Measurements from ENCODE around the gene PCDHGA1.
"Not testable (repeated sequence)": the region's sequence is repeated elsewhere in the genome, so short reads cannot be mapped to it uniquely, and the experiment has no call there.

Gene PCDHGA1

DNA sequence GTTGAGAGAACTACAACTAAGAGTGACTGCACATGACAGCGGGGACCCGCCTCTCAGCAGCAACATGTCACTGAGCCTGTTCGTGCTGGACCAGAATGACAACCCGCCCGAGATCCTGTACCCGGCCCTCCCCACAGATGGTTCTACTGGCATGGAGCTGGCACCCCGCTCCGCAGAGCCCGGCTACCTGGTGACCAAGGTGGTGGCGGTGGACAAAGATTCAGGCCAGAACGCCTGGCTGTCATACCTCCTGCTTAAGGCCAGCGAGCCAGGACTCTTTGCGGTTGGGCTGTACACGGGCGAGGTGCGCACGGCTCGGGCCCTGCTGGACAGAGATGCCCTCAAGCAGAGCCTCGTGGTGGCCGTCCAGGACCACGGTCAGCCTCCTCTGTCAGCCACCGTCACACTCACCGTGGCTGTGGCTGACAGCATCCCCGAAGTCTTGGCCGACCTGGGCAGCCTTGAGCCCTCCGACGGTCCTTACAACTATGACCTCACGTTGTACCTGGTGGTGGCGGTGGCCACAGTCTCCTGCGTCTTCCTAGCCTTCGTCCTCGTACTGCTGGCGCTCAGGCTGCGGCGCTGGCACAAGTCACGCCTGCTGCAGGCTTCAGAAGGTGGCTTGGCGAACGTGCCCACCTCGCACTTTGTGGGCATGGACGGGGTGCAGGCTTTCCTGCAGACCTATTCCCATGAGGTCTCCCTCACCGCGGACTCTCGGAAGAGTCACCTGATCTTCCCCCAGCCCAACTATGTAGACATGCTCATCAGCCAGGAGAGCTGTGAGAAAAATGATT, 54.4 kb downstream of the PCDHGA1 start:
- H3K9ac ChIP-seq (ENCODE audit: low read length in 2 of 2), result no peak overlapping the region
- H3K36me3 ChIP-seq (ENCODE audit: control insufficient read depth in 2 of 2, insufficient read depth in 2 of 2, low read length in 2 of 2), result peaks cover 0 to 3% of the 10 kb centered on the region in 2 donors
- H3K27me3 ChIP-seq (ENCODE audit: control insufficient read depth in 1 of 2, insufficient read depth in 2 of 2, low read length in 2 of 2), result no peaks in the 10 kb centered on the region
- no peak overlapping the region for H3K27ac ChIP-seq (ENCODE audit: low read length)
- no peaks in the 10 kb centered on the region for H3K4me1 ChIP-seq (ENCODE audit: control insufficient read depth, insufficient read depth, low read length)
- H3K4me3 ChIP-seq (ENCODE audit: low read length in 2 of 2), result peak overlapping the region in 1 of 2 donors; percentile 58
- peaks cover 44 to 73% of the 10 kb centered on the region in 2 donors for H3K9me3 ChIP-seq (ENCODE audit: control insufficient read depth in 2 of 2, low read length in 2 of 2)

GRCh38 chr5:141387557-141388311, 57.4 kb downstream of the PCDHGA1 start, which contains the start of gene PCDHGB4:
PCDHGB4 (plus strand) TSS chr5:141387698; CDS start chr5:141387885, 187 bp downstream.
- peak within 1 kb of the TSS; percentile 29 to 38 for H3K4me3 ChIP-seq (ENCODE audit: low read length in 2 of 2)

GRCh38 chr5:141388661-141389060, 58.3 kb downstream of the PCDHGA1 start:
- Histone ChIP-seq H3K9ac (ENCODE audit: low read length in 2 of 2) (no peak overlapping the region), H3K36me3 (ENCODE audit: control insufficient read depth in 2 of 2, insufficient read depth in 2 of 2, low read length in 2 of 2) (peaks cover 0 to 3% of the 10 kb centered on the region in 2 donors), H3K9me3 (ENCODE audit: control insufficient read depth in 2 of 2, low read length in 2 of 2) (peaks cover 52 to 77% of the 10 kb centered on the region in 2 donors), H3K4me3 (ENCODE audit: low read length in 2 of 2) (peak overlapping the region in 1 of 2 donors; percentile 38), H3K27ac (ENCODE audit: low read length) (no peak overlapping the region), H3K4me1 (ENCODE audit: control insufficient read depth, insufficient read depth, low read length) (no peaks in the 10 kb centered on the region), H3K27me3 (ENCODE audit: control insufficient read depth in 1 of 2, insufficient read depth in 2 of 2, low read length in 2 of 2) (peaks cover 0 to 3% of the 10 kb centered on the region in 2 donors)

More at GRCh38 chr5:141387557-141388311, 57.4 kb downstream of the PCDHGA1 start, which contains the start of gene PCDHGB4:
- peaks cover 52 to 77% of the 10 kb centered on the region in 2 donors for H3K9me3 ChIP-seq (ENCODE audit: control insufficient read depth in 2 of 2, low read length in 2 of 2)
- not testable (repeated sequence) for H3K27ac ChIP-seq (ENCODE audit: low read length); H3K27me3 ChIP-seq (ENCODE audit: control insufficient read depth in 1 of 2, insufficient read depth in 2 of 2, low read length in 2 of 2); H3K9ac ChIP-seq (ENCODE audit: low read length in 2 of 2); H3K4me1 ChIP-seq (ENCODE audit: control insufficient read depth, insufficient read depth, low read length); H3K36me3 ChIP-seq (ENCODE audit: control insufficient read depth in 2 of 2, insufficient read depth in 2 of 2, low read length in 2 of 2)

- H3K9me3 ChIP-seq (ENCODE audit: control insufficient read depth in 2 of 2, low read length in 2 of 2), result peaks cover 49 to 75% of the 10 kb centered on the region in 2 donors
- H3K4me3 ChIP-seq (ENCODE audit: low read length in 2 of 2), result peak overlapping the region; percentile 29 to 38
- no peaks in the 10 kb centered on the region for H3K4me1 ChIP-seq (ENCODE audit: control insufficient read depth, insufficient read depth, low read length)
- peaks cover 0 to 3% of the 10 kb centered on the region in 2 donors for H3K36me3 ChIP-seq (ENCODE audit: control insufficient read depth in 2 of 2, insufficient read depth in 2 of 2, low read length in 2 of 2)
- H3K27ac ChIP-seq (ENCODE audit: low read length), result no peak overlapping the region
- no peak overlapping the region for H3K9ac ChIP-seq (ENCODE audit: low read length in 2 of 2)
- H3K27me3 ChIP-seq (ENCODE audit: control insufficient read depth in 1 of 2, insufficient read depth in 2 of 2, low read length in 2 of 2), result peaks cover 0 to 3% of the 10 kb centered on the region in 2 donors
Measured at GRCh38 chr5:141389153-141390042, 59.1 kb downstream of the PCDHGA1 start.

GRCh38 chr5:141392429-141393198, 62.3 kb downstream of the PCDHGA1 start, which contains the start of gene PCDHGA8:
PCDHGA8 (plus strand) TSS chr5:141392633; CDS start chr5:141392814, 181 bp downstream.
- Histone ChIP-seq H3K27me3 (ENCODE audit: control insufficient read depth in 1 of 2, insufficient read depth in 2 of 2, low read length in 2 of 2) (peaks cover 0 to 3% of the 10 kb centered on the region in 2 donors), H3K4me1 (ENCODE audit: control insufficient read depth, insufficient read depth, low read length) (no peaks in the 10 kb centered on the region), H3K9me3 (ENCODE audit: control insufficient read depth in 2 of 2, low read length in 2 of 2) (peaks cover 37 to 75% of the 10 kb centered on the region in 2 donors), H3K9ac (ENCODE audit: low read length in 2 of 2) (no peak within 1 kb of the TSS), H3K36me3 (ENCODE audit: control insufficient read depth in 2 of 2, insufficient read depth in 2 of 2, low read length in 2 of 2) (peaks cover 2 to 3% of the 10 kb centered on the region in 2 donors), H3K4me3 (ENCODE audit: low read length in 2 of 2) (peak within 1 kb of the TSS; percentile 15 to 37), H3K27ac (ENCODE audit: low read length) (no peak within 1 kb of the TSS)

GRCh38 chr5:141393267-141393666, 63.0 kb downstream of the PCDHGA1 start:
- Histone ChIP-seq H3K9me3 (ENCODE audit: control insufficient read depth in 2 of 2, low read length in 2 of 2) (peaks cover 35 to 76% of the 10 kb centered on the region in 2 donors), H3K36me3 (ENCODE audit: control insufficient read depth in 2 of 2, insufficient read depth in 2 of 2, low read length in 2 of 2) (peaks cover 2 to 3% of the 10 kb centered on the region in 2 donors), H3K27ac (ENCODE audit: low read length) (no peak overlapping the region), H3K4me3 (ENCODE audit: low read length in 2 of 2) (peak overlapping the region in 1 of 2 donors; percentile 31), H3K4me1 (ENCODE audit: control insufficient read depth, insufficient read depth, low read length) (no peaks in the 10 kb centered on the region), H3K9ac (ENCODE audit: low read length in 2 of 2) (no peak overlapping the region), H3K27me3 (ENCODE audit: control insufficient read depth in 1 of 2, insufficient read depth in 2 of 2, low read length in 2 of 2) (peaks cover 0 to 3% of the 10 kb centered on the region in 2 donors)

- H3K36me3 ChIP-seq (ENCODE audit: control insufficient read depth in 2 of 2, insufficient read depth in 2 of 2, low read length in 2 of 2); H3K27ac ChIP-seq (ENCODE audit: low read length); H3K27me3 ChIP-seq (ENCODE audit: control insufficient read depth in 1 of 2, insufficient read depth in 2 of 2, low read length in 2 of 2); H3K9ac ChIP-seq (ENCODE audit: low read length in 2 of 2); H3K4me1 ChIP-seq (ENCODE audit: control insufficient read depth, insufficient read depth, low read length); H3K4me3 ChIP-seq (ENCODE audit: low read length in 2 of 2): not testable (repeated sequence)
- H3K9me3 ChIP-seq (ENCODE audit: control insufficient read depth in 2 of 2, low read length in 2 of 2), result peaks cover 32 to 76% of the 10 kb centered on the region in 2 donors
Measured at GRCh38 chr5:141394401-141395187, 64.3 kb downstream of the PCDHGA1 start.

GRCh38 chr5:141397756-141398551, 67.6 kb downstream of the PCDHGA1 start, which contains the start of gene PCDHGB5:
PCDHGB5 (plus strand) TSS chr5:141397947; CDS start chr5:141398128, 181 bp downstream.
- not testable (repeated sequence) for H3K27me3 ChIP-seq (ENCODE audit: control insufficient read depth in 1 of 2, insufficient read depth in 2 of 2, low read length in 2 of 2); H3K9ac ChIP-seq (ENCODE audit: low read length in 2 of 2); H3K36me3 ChIP-seq (ENCODE audit: control insufficient read depth in 2 of 2, insufficient read depth in 2 of 2, low read length in 2 of 2); H3K4me1 ChIP-seq (ENCODE audit: control insufficient read depth, insufficient read depth, low read length); H3K27ac ChIP-seq (ENCODE audit: low read length)
- H3K9me3 ChIP-seq (ENCODE audit: control insufficient read depth in 2 of 2, low read length in 2 of 2), result peaks cover 18 to 71% of the 10 kb centered on the region in 2 donors
- H3K4me3 ChIP-seq (ENCODE audit: low read length in 2 of 2), result peak within 1 kb of the TSS; percentile 55 to 62
